GM18498 (cell line): Measurements from ENCODE around the gene UBE2E2.
A peak's percentile ranks its signal among the peaks of the same experiment; 100 is the strongest.

ENCODE experiments used
- ATAC-seq: cut with Tn5 transposase; IDR thresholded peaks from one replicate; pipeline ENCODE4 v1.9.1; 2021; ENCODE audit warnings: mild to moderate bottlenecking, moderate library complexity; ENCODE audit not compliant: unreplicated experiment

The UBE2E2 gene

DNA sequence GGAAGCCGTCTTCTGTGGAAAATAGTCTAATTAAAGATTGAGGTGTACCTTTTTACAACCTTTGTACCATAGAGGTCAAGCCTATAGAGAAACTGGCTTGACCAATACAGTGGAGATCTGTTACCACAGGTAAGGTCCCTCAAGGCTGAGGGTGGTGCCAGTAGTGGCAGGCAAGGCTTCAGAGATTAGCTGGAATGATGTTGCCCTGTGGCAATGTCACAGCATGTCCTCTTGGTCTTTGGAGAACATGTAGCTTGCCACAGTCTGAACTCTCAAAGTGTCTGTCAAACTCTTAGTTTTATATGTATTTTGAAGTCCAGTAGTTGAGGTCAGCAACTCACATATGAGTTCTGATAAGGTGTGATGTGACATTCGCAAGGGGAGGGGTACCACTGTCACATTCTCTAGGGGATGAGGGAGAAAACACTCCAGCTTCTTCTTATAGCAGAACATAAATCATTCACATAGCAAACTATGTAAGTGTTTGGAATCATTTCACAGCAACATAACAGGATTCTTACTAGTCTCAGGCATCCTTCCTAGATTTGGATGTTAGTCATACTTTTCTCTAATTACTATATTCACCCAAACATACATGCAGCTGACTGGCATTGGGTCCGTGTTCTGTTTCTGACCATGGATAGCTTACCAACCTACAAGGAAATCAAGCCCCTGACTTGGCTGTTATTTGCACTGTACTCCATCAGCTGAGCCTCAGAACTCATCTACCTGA lies 173.6 kb downstream of the UBE2E2 start:
- no peak for ATAC-seq

DNA sequence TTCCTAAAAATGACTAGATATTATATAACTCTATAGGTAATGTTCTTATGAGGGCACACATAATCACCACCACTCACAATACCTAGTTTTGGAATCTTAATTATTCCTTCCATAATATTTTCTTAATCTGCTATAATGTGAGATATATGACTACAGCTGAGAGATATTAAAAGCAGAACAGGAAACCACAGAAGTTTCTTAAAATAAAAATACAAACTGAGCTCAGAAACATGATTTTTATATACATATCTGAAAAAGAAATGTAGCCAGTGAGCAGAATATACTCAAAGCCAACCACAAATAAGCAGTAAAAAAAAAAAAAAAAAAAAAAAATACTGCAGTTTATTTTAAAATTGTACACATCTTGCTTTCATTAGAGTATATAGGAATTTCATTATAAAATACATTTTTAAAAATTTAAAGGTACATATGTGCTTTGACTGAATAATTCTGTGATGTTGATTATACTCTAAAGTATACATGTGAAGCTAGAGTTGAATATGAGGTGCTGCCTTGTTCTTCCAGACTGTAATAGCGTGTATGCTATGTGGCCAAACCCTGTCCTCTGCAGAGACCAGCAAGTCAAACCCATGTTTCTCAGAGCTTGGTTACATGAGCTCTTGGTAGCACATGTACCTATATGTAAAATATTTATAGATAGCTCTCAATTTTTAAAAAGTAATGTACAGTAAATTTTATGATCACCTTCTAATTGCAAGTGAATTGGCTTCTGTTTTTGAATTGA lies 175.0 kb downstream of the UBE2E2 start:
- ATAC-seq, result peak; percentile 53

DNA sequence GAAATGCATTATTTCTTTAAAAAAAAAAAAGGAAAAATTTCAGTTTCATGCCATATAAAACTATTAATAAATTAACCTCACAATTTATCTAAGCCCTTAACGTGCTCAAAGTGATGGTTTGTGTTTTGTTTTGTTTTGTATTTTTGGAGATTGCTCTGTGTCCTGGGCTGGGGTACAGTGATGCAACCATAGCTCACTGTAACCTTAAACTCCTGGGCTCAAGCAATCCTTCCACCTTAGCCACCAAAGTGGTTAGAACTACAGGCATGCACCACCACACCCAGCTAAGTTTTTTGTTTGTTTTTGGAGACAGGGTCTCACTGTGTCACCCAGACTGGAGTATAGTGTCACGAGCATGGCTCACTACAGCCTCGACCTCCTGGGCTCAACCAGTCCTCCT lies 180.7 kb downstream of the UBE2E2 start:
- no peak for ATAC-seq

DNA sequence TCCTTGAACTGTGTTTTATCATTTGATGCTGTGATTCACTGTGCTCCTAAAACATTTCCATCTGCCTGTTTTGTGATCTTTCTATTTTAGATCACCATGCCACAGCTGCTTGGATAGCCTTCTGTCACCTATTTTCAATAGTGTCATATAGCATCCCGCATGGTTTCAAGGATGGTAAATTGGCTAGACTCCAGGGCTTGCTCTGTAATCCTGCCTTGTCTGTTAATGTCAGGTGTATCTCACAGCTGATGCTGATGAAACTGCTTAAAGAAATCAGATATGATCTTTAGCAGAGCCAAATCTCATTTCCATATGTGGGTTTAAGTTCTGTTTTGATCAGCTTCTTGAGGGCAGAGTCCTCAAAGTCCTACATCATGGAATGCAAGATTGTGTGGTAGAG lies 182.2 kb downstream of the UBE2E2 start:
- no peak for ATAC-seq

DNA sequence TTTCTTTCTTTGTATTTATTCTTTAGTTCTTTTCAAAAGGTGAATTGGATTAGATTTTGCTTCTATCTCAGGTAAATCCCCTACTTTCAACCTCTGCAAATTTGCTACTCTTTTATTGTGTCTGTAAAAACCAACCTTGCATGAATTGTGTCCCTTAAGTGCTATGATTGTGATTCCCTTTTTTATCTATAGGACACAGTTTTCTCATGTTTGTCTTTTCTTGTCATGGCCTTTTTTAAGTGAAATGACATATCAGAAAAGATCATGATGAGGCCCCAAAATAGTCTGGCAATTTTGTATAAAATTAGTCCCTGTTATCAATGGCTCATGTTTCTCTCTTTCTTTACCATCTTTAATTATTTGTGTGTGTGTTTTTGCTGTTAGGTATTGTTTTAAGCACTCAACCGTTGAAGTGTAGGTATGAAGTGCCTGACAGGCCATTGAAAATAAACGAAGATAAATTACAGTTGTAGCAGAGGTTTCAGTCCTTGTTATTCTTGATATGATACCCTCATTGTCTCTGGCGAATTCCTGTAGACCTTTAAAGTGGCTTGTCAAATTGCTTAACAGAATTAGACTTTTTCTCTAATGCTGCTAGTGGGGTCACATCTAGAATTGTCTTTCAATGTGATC lies 184.3 kb downstream of the UBE2E2 start:
- ATAC-seq, result no peak

DNA sequence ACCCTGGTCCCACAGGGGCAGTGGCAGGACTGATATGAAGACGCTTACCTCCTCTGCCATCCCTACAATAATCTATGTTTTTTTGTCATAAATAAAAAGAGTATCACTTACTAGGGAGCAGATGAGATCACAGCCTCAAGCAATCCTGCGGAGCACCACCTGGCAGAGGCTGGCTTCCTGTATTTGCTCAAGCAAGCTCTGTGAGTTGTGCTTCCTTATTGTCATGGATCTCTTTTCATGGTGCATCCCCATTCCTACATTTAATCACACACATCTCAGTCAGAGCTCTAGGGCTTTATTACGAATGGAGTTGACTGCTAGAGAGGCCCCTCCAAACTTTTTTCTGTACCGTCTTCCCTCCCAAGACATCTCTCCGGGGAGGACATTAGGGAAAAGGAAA lies 186.0 kb downstream of the UBE2E2 start:
- ATAC-seq, result no peak

DNA sequence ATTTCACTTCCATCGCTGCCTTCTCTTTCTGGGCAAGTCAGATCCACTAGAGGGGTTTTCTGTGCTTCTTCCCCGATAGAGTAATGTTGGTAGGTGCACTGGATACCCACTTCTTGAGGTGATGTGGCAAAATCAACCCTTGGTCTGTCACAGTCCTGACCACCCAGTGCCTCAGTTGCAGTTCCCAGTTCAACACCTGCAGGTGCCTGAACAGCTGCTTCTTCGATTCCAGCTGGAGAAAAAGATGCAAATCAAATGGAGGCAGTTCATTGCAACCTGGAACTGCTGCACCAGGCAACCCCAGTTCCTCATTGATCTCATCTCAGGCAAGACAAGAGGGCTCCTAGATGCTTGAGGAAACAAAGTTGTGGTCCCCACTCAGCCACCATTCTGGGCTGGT lies 186.6 kb downstream of the UBE2E2 start:
- ATAC-seq, result peak; percentile 63

DNA sequence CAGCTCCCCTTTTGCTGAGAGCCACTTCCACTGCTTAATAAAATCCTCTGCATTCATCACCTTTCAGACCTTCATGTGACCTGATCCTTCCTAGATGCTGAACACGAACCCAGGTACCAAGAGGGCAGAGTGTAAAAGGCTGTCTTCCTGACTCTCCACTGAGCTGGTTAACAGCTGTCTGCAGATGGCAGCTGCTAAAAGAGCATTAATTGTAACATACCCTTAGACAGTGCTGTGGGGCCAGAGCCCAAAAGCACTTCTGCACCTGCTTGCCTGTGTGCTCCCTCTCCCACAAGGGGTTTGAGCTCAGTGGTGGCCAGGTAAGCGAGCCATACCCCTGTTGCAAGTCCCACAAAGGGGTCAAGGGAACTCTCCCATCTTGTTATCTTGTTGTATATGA lies 187.3 kb downstream of the UBE2E2 start:
- ATAC-seq, result no peak

DNA sequence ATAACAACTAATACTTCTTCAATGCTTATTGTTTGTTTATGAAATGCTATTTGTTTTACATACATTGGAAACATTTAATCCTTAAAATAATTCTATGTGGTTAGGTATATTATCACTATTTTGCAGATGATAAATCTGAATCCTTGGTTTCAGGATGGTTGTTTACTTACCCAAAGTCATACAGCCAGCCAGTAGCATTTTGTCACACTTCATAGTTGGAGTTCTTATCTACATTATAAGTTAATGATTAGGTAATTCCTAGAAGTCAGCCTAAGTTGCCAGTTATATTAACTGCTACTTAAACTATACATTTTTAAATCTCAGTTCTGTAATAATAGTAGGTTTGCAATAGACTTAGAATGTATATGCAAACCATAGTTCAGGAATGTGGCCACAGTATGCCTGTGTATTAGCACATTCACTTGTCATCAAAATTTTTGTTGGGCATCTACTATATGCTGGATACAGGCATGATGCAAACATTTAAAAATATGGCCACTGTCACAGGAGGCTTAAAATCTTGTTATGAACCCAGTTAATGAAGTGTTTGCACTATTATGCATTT lies 187.9 kb downstream of the UBE2E2 start:
- no peak for ATAC-seq

DNA sequence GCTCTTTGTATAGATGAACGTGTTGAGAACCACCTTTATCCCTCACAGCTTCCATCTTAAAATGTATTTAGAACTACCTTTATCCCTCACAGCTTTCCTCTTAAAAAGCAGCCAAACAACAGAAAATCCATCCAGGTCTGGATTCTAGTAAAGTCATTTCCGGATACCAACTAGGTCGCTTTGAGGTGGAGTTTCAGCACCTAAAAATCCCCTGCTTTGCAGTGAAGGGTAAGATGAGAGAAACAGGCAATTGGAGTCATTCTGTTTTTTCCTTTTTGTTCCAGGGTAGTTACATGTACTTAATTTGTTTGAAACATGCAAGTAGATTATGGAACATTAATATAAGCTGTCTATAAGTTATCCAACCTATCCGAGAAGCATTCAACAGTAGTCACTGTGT lies 192.0 kb downstream of the UBE2E2 start:
- ATAC-seq, result no peak

DNA sequence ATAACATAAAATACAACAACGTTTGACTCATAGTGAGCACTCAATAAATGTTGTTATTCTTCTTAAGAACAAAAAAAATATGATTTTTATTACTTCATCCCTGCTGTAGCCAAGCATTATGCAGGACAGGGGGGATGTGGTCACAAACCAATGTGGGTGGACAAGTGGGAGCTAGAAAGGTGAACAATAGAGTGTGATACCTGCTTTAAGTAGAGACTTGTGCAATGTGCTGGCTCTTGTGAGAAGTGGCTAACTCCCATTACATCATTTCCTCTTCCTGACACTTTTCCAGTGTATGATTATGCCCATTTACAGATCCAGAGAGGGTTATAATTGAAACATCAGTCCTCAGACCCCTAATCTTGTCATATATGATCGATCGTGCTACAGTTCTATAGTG lies 193.6 kb downstream of the UBE2E2 start:
- no peak for ATAC-seq

DNA sequence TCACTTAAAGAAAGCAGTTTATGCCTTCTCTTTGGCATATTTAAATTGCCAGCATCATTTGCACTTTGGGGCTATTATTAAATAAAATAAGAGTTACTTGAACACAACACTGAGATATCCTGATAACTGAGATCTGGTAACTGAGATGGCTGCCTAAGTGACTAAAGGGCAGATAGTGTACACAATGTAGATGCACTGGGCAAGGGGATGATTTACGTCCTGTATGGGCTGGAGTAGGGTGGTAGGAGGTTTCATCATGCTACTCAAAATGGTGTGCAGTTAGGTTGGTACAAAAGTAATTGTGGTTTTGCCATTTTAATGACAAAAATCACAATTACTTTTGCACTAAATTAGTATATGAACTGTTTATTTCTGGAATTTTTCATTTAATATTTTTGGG lies 196.1 kb downstream of the UBE2E2 start:
- no peak for ATAC-seq

DNA sequence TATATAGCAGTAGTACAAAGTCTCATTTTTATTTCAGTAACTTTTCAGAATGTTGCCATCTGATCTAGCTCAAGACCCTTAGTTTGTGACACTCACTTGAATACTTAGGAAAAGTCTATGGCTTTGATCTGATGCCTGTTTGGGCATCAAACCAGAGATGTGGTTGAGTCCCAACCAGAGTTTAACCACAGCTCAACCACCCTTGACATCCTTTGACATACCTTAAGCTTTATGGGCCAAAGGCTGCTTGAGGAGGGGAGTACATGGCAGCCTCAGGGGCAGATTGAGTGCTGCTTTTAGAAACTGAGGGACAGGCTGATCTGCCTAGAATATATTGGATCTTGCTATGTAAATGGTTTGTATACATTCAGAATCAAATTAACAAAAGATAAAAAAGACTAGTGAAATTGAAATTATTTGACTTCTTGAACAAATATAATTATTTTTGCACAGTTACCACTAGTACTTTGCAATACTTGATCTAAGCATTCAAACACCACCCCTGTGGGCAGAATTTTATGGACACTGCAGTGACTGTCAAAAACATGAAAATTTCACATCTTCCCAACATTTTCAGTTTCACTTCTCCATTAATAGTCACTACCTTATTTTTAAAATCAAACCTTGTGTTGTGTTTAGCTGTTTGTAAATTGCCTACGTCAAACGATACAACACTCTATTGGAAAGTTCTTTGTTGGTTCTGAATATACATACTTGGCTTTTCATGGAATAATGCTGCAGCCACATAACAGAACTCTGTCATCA lies 199.8 kb downstream of the UBE2E2 start:
- ATAC-seq, result peak; percentile 45

DNA sequence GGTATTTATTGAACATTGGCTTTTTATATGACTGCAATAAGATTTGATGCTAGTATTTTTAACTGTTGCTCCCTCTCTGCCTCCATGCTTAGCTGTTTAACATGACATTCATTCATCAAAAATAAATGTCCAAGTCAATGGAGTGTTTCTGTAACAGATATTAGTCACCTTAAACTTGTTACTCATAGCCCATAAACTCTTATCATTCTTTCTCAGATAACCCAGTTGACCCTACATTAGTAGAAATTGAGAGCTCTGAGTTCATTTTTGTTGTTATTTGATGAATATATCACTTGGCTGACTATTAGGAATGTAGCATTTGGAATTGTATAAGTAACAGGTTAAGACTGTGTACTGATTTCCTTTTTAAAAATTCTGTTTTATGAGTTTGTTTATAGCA lies 201.1 kb downstream of the UBE2E2 start:
- no peak for ATAC-seq

DNA sequence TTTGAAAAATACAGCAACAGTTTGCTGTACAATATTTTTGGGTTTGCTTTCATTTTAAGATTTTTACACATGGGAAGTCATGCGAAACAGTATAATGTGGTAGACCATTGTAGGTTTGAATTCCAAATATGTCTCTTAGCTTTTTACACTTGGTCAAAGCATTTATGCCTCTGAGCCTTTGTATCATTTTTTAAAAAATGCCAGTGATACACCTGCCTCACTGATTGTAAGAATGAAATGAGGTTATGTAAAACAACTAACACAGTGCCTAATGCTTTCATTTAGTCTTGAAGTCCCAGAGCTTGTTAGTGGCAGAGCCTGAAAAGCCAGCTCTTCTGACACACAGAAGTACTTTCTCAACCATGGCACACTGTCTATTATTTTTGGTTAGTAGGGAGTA lies 202.0 kb downstream of the UBE2E2 start:
- ATAC-seq, result peak; percentile 72

DNA sequence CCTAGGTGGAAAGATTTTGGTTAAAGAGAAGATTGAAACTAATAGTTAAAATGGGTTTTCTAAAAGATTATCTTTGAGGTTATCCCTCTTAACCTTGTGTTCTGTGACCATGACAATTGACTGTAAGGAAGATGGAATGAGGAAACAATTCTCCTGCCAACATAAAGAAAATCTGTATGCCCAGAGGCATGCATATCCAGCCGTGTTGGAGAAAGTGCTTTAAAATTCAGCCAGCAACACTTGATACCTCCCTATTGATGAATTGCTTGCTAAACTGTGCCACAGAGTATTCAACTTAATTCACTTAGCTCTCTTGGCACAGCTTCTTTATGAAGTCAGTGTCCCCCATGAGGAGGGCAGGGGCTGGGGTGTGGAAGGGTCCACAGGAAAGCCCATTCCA lies 203.5 kb downstream of the UBE2E2 start:
- no peak for ATAC-seq

DNA sequence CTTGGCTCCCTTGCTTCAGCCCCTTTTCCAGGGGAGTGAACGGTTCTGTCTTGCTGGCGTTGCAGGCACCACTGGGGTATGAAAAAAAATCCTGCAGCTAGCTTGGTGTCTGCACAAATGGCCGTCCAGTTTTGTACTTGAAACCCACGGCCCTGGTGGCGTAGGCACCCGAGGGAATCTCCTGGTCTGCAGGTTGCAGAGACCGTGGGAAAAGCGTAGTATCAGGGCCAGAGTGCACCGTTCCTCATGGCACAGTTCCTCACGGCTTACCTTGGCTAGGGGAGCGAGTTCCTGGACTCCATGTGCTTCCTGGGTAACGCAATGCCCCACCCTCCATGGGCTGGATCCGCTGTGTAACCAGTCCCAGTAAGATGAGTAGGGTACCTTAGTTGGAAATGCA lies 214.9 kb downstream of the UBE2E2 start:
- no peak for ATAC-seq

DNA sequence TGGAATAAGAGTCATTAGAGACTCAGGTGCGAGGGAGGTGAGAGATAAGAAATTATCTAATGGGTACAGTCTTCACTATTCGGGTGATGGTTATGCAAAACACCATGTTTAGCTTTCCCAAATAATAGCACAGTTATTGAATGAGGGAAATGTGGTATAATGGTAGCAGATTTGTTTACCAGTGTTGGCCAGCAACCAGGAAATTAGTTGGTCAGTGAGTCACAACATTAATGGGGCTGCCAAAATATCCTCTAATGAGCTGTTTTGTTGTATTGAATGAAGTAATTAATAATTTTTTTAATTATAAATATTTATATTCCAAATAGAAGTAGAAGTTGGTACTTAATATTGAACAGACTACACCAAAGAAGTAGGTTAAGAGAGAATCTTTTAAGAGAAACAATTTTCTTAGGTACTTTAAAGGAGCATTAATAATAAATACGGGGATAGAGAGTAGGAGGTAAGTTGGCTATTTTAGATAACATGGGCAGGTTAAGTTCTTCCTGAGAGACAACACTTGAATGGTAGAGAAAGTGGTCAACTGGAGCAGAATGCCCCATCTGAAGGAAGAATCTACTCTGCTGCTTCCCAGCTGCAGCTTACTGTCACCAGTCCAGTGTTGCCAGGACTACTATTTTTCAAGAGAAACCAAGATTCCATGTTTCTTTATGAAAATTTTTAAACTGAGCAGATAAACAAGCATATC lies 218.8 kb downstream of the UBE2E2 start:
- peak; percentile 45 for ATAC-seq

DNA sequence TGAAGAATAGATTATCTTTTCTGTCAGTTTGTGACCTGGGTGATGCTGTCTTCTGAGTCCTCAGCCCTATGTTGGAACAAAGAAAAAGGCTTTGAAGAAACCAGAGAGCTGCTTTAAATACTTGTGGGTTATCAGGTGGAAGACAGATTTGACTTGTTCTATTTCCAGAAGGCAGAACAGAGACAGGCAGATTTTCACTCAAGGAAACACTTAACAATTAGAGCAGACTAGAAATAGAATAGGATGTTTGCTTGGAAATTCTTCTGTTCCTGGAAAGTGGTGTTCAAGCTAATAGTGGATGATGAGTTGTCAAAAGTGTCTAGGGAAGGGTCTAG lies 219.4 kb downstream of the UBE2E2 start:
- ATAC-seq, result peak; percentile 81

DNA sequence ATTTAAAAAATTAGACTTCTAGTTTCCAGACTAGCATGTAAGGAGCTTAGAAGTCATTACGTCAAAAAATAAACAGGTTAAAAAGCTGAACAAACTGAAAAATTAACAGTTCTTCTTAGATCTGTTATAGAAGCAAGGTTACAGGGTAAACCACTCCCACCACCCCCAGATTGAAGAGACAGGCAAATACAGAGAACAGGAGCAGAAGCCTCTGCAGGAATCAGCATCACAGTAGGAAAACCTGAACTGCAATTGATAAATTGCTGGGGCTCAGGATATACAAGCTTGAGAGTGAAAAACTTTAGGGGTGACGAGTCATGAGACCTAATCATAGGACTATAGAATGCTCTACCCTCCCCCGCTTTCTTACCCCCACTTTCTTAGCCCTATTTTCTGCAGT lies 222.3 kb downstream of the UBE2E2 start:
- no peak for ATAC-seq
